Thoracic aorta (tissue), 2 donors: Measurements from ENCODE around the gene KIF5C. TPM values are rescaled to one million over a fixed set of nuclear protein-coding genes. Genes with fewer than 3 reads are reported as not detected.

Experiments
- ATAC-seq: fragments of 150-250 bp; one replicate; pipeline ENCODE4 v1.8.0; 2017; ENCODE audit warnings: low read depth; ENCODE audit not compliant: insufficient number of reproducible peaks, low FRiP score
- DNase-seq: peaks from one replicate; pipeline ENCODE4 v3.0.0-alpha.2; 2020; ENCODE audit warnings: low spot score
- H3K27ac ChIP-seq, 2 donors: fragments of 200-600 bp; sonication (generic); 1 replicate in 1 of 2; 2 replicates in 1 of 2; pipeline ENCODE4 v1.5.1; 2016; ENCODE audit warnings: mild to moderate bottlenecking in 2 of 2, moderate library complexity in 2 of 2
- H3K27me3 ChIP-seq: fragments of 200-600 bp; sonication (generic); replicated peaks from 2 replicates; pipeline ENCODE4 v1.6.0; 2016; ENCODE audit warnings: mild to moderate bottlenecking; ENCODE audit not compliant: insufficient read depth
- H3K36me3 ChIP-seq: fragments of 200-600 bp; sonication (generic); one replicate; pipeline ENCODE4 v1.5.1; 2016
- H3K4me1 ChIP-seq, 2 donors: fragments of 200-600 bp; sonication (generic); 1 replicate in 1 of 2; 2 replicates in 1 of 2; pipeline versions ENCODE4 v1.5.1 to v1.6.0; 2016; ENCODE audit warnings: low read depth in 2 of 2, mild to moderate bottlenecking in 1 of 2; ENCODE audit not compliant: control insufficient read depth in 1 of 2
- H3K4me3 ChIP-seq: fragments of 200-600 bp; sonication (generic); 2 replicates; pipeline ENCODE4 v1.5.1; 2016; ENCODE audit warnings: mild to moderate bottlenecking
- H3K9me3 ChIP-seq: fragments of 200-600 bp; sonication (generic); 2 replicates; pipeline ENCODE4 v1.5.1; 2016
- CTCF ChIP-seq: fragments of 200-600 bp; sonication (generic); IDR thresholded peaks from one replicate; pipeline ENCODE4 v1.5.1; 2019; ENCODE audit warnings: antibody characterized with exemption
- total RNA-seq, 2 donors: library from RNA; depleted of rRNA; stranded (reverse); fragments of >200 nt; gene quantifications; one replicate each; pipeline versions ENCODE4 v1.1.0 to v1.2.3, GENCODE V29; 2016

KIF5C gene
- total RNA-seq, 2 donors from 2014 or later: 4.5 to 7.3 TPM

DNA sequence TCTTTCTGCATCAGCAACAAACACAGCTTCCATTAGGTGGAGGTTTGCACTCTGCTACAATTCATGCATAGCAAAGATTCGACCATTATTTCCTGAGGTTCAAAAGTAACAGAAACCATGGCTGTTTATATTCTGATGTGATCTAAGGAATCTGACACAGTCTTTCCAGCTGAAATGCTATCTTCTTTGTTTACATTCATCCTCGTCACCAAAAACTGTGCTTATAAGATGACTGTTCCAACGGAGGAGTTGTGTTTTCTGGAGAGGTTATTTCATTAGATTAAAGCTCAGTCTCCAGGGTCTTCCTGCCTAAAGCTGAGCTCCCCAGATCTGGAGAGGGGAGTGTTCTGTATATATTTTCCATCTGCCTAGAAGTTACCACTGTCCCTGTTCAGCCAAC lies 118.3 kb downstream of the KIF5C start:
- H3K4me1 ChIP-seq: no peaks in the 10 kb centered on the region
- ATAC-seq (no peak), DNase-seq (no peak)
- no peak for TF ChIP-seq CTCF
- H3K27me3 ChIP-seq: no peaks in the 10 kb centered on the region
- H3K4me3 ChIP-seq: no peak overlapping the region
- H3K27ac ChIP-seq: no peak overlapping the region
- no peaks in the 10 kb centered on the region for H3K9me3 ChIP-seq
- no peaks in the 10 kb centered on the region for H3K36me3 ChIP-seq

DNA sequence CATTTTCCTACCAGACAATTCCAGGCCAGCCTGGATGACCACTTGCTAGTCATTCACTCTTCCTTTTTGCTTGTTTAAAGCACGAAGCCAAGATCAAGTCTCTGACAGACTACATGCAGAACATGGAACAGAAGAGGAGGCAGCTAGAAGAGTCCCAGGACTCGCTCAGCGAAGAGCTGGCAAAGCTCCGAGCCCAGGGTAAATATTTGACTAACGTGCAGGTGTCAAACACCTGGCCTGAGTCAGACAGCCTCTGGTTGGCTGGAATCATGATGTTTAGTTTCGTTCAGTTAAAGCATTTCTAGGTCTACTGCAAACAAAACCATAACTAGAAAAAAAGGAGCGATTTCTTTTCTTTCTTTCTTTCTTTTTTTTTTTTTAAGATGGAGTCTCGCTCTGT lies 119.3 kb downstream of the KIF5C start:
- no peaks in the 10 kb centered on the region for H3K4me1 ChIP-seq
- ATAC-seq: no peak
- H3K27me3 ChIP-seq: no peaks in the 10 kb centered on the region
- H3K27ac ChIP-seq: no peak overlapping the region
- no peaks in the 10 kb centered on the region for H3K9me3 ChIP-seq
- no peak for DNase-seq
- TF ChIP-seq CTCF: no peak
- H3K36me3 ChIP-seq: no peaks in the 10 kb centered on the region
- H3K4me3 ChIP-seq: no peak overlapping the region

GRCh38 chr2:148996805-148997204 lies 121.8 kb downstream of the KIF5C start:
- DNase-seq (no peak), ATAC-seq (no peak)
- no peak for TF ChIP-seq CTCF

GRCh38 chr2:148998165-148998830 lies 123.3 kb downstream of the KIF5C start:
- ATAC-seq: no peak

More at GRCh38 chr2:148996805-148997204, 121.8 kb downstream of the KIF5C start:
- no peaks in the 10 kb centered on the region for H3K27me3 ChIP-seq
- H3K4me1 ChIP-seq: no peaks in the 10 kb centered on the region
- no peaks in the 10 kb centered on the region for H3K36me3 ChIP-seq
- no peak overlapping the region for H3K27ac ChIP-seq
- H3K9me3 ChIP-seq: no peaks in the 10 kb centered on the region
- H3K4me3 ChIP-seq: no peak overlapping the region

GRCh38 chr2:148998831-148999200 lies 123.8 kb downstream of the KIF5C start:
- no peak for DNase-seq
- H3K36me3 ChIP-seq: no peaks in the 10 kb centered on the region
- no peak overlapping the region for H3K4me3 ChIP-seq
- H3K27me3 ChIP-seq: no peaks in the 10 kb centered on the region
- ATAC-seq: no peak
- no peaks in the 10 kb centered on the region for H3K9me3 ChIP-seq
- H3K27ac ChIP-seq: no peak overlapping the region
- H3K4me1 ChIP-seq: no peaks in the 10 kb centered on the region
- no peak for TF ChIP-seq CTCF

More at GRCh38 chr2:148998165-148998830, 123.3 kb downstream of the KIF5C start:
- no peak for TF ChIP-seq CTCF
- no peaks in the 10 kb centered on the region for H3K36me3 ChIP-seq
- no peaks in the 10 kb centered on the region for H3K4me1 ChIP-seq
- no peak overlapping the region for H3K4me3 ChIP-seq
- H3K27ac ChIP-seq: no peak overlapping the region
- no peaks in the 10 kb centered on the region for H3K9me3 ChIP-seq
- no peak for DNase-seq
- H3K27me3 ChIP-seq: no peaks in the 10 kb centered on the region
